ENCODE data around the gene HEMK1. TPM values are rescaled to one million over a fixed set of nuclear protein-coding genes. Genes with fewer than 3 reads are reported as not detected.

The HEMK1 gene
- polyA plus RNA-seq, 3 donors: 12.2 to 20.8 (median 12.6) TPM

Other genes starting within 250 kb of the HEMK1 start
- gene HYAL2, start 246.8 kb upstream of the HEMK1 start, polyA plus RNA-seq: 100 to 1,000 TPM in 1 of 3 donors, 10 to 100 TPM in 2; 29.0 to 140 (median 80.3) TPM
- 10 to 100 TPM; 26.3 to 56.5 (median 31.2) TPM for gene TUSC2, start 241.3 kb upstream of the HEMK1 start, polyA plus RNA-seq
- 10 to 100 TPM; 39.4 to 44.6 (median 43.7) TPM for gene RASSF1, start 228.7 kb upstream of the HEMK1 start, polyA plus RNA-seq
- 1 to 10 TPM in 1 of 3 donors, under 1 TPM in 1, not detected in 1; 0.28 to 1.1 TPM for gene ZMYND10, start 223.8 kb upstream of the HEMK1 start, polyA plus RNA-seq
- 10 to 100 TPM; 13.1 to 23.9 (median 14.5) TPM for gene NPRL2, start 218.7 kb upstream of the HEMK1 start, polyA plus RNA-seq
- 10 to 100 TPM; 13.2 to 25.3 (median 19.7) TPM for gene CYB561D2, start 218.7 kb upstream of the HEMK1 start, polyA plus RNA-seq
- gene TMEM115, start 210.0 kb upstream of the HEMK1 start, polyA plus RNA-seq: 10 to 100 TPM; 13.5 to 39.1 (median 23.4) TPM
- gene CACNA2D2, start 65.9 kb upstream of the HEMK1 start, polyA plus RNA-seq: 1 to 10 TPM in 1 of 3 donors, under 1 TPM in 2; 0.56 to 1.7 (median 0.68) TPM
- 1 to 10 TPM; 5.5 to 8.2 (median 6.9) TPM for gene C3orf18, start 1.8 kb upstream of the HEMK1 start, polyA plus RNA-seq
- 10 to 100 TPM; 12.9 to 36.2 (median 16.2) TPM for gene CISH, start 42.3 kb downstream of the HEMK1 start, polyA plus RNA-seq
- gene MAPKAPK3, start 47.6 kb downstream of the HEMK1 start, polyA plus RNA-seq: 10 to 100 TPM; 25.6 to 31.9 (median 30.6) TPM
- gene DOCK3, start 105.4 kb downstream of the HEMK1 start, polyA plus RNA-seq: under 1 TPM; 0.09 to 0.14 (median 0.11) TPM